HepG2 (cell line): ENCODE data around the gene FOSB. TPM values are rescaled to one million over a fixed set of nuclear protein-coding genes. Genes with fewer than 3 reads are reported as not detected.

ENCODE experiments used
- ASH2L ChIP-seq: fragments of 300-600, 200-600 bp; sonication (generic); IDR thresholded peaks from 2 replicates; pipeline ENCODE4 v1.7.0; 2017; ENCODE audit warnings: low read depth, mild to moderate bottlenecking, moderate library complexity, mixed read lengths, low read length; ENCODE audit not compliant: insufficient read length
- CBFB ChIP-seq: sonication (generic); formaldehyde crosslinking; IDR thresholded peaks from 2 replicates; pipeline ENCODE4 v1.4.0; 2020; ENCODE audit warnings: missing genetic modification reagents
- EZH2 ChIP-seq: conservative IDR thresholded peaks from 2 replicates; pipeline ENCODE4 v1.6.1; 2012; ENCODE audit warnings: mild to moderate bottlenecking, low read depth, low read length, moderate library complexity
- KDM6A ChIP-seq: IDR thresholded peaks from 2 replicates; pipeline ENCODE4 v1.6.1; 2016; ENCODE audit warnings: low read depth
- KLF12 ChIP-seq: sonication (generic); formaldehyde crosslinking; IDR thresholded peaks from 2 replicates; pipeline ENCODE4 v1.4.0; 2020; ENCODE audit warnings: missing genetic modification reagents, borderline replicate concordance
- KLF6 ChIP-seq: IDR thresholded peaks from 2 replicates; pipeline ENCODE4 v1.8.0; 2016; ENCODE audit warnings: missing biosample characterization, missing genetic modification reagents
- MIER3 ChIP-seq: IDR thresholded peaks from 2 replicates; pipeline ENCODE4 v1.6.1; 2016; ENCODE audit warnings: missing compliant biosample characterization, borderline replicate concordance
- NCOA2 ChIP-seq: sonication (generic); formaldehyde crosslinking; IDR thresholded peaks from 2 replicates; pipeline ENCODE4 v1.8.0; 2022; ENCODE audit warnings: inconsistent platforms
- ZMAT3 ChIP-seq: sonication (generic); formaldehyde crosslinking; conservative IDR thresholded peaks from 2 replicates; pipeline ENCODE4 v1.7.0; 2021; ENCODE audit warnings: missing genetic modification reagents
- ZNF790 ChIP-seq: sonication (generic); formaldehyde crosslinking; IDR thresholded peaks from 2 replicates; pipeline ENCODE4 v1.8.0; 2022; ENCODE audit warnings: missing genetic modification reagents, mild to moderate bottlenecking, borderline replicate concordance
- ZNF816 ChIP-seq: sonication (generic); formaldehyde crosslinking; IDR thresholded peaks from 2 replicates; pipeline ENCODE4 v1.8.0; 2022; ENCODE audit warnings: missing genetic modification reagents, mild to moderate bottlenecking, borderline replicate concordance
- polyA plus RNA-seq, 8 experiments: library from polyadenylated mRNA; depleted of rRNA in 3 of 8; stranded (reverse) in 7 of 8; unstranded in 1 of 8; fragments of >200 nt; fragmentation: Illumina TruSeq in 4 of 8; extraction: Trizol in 4 of 8; gene quantifications; 2 replicates each; pipeline versions ENCODE4 v1.2.1 to v1.2.3, GENCODE V29; 2011 to 2016; ENCODE audit warnings: low read depth in 4 of 8, missing spikeins in 1 of 8, mixed read lengths in 1 of 8; ENCODE audit not compliant: insufficient read depth in 1 of 8
- total RNA-seq, 5 experiments: library from RNA; depleted of rRNA; stranded (reverse); fragments of >200 nt; fragmentation: Illumina TruSeq; extraction: Trizol; gene quantifications; 2 replicates each; pipeline ENCODE4 v1.2.3, GENCODE V29; 2016; ENCODE audit warnings: low read depth in 1 of 5
- TF ChIP-seq, protein P1 (sequence below): sonication (generic); formaldehyde crosslinking; IDR thresholded peaks from 2 replicates; pipeline ENCODE4 v1.8.1; 2023; ENCODE audit warnings: mild to moderate bottlenecking, missing genetic modification reagents
- TF ChIP-seq, protein P2 (sequence below): sonication (generic); formaldehyde crosslinking; IDR thresholded peaks from 2 replicates; pipeline ENCODE4 v1.4.0; 2020; ENCODE audit warnings: mild to moderate bottlenecking, low read depth, missing genetic modification reagents
- TF ChIP-seq, protein P3 (sequence below): sonication (generic); formaldehyde crosslinking; IDR thresholded peaks from 2 replicates; pipeline ENCODE4 v1.5.0; 2020; ENCODE audit warnings: mild to moderate bottlenecking, missing genetic modification reagents
- TF ChIP-seq, protein P4 (sequence below): sonication (generic); formaldehyde crosslinking; IDR thresholded peaks from 2 replicates; pipeline ENCODE4 v1.4.0; 2020; ENCODE audit warnings: missing genetic modification reagents
- TF ChIP-seq, protein P5 (sequence below): IDR thresholded peaks from 2 replicates; pipeline ENCODE4 v1.6.1; 2012; ENCODE audit warnings: low read length, improper control_type of control experiment

Gene FOSB
- total and polyA plus RNA-seq, 2 of the 13 experiments (the other 11 are each of a cell fraction or from before 2014, with no cell fraction given), result 2.8 to 6.0 TPM

DNA sequence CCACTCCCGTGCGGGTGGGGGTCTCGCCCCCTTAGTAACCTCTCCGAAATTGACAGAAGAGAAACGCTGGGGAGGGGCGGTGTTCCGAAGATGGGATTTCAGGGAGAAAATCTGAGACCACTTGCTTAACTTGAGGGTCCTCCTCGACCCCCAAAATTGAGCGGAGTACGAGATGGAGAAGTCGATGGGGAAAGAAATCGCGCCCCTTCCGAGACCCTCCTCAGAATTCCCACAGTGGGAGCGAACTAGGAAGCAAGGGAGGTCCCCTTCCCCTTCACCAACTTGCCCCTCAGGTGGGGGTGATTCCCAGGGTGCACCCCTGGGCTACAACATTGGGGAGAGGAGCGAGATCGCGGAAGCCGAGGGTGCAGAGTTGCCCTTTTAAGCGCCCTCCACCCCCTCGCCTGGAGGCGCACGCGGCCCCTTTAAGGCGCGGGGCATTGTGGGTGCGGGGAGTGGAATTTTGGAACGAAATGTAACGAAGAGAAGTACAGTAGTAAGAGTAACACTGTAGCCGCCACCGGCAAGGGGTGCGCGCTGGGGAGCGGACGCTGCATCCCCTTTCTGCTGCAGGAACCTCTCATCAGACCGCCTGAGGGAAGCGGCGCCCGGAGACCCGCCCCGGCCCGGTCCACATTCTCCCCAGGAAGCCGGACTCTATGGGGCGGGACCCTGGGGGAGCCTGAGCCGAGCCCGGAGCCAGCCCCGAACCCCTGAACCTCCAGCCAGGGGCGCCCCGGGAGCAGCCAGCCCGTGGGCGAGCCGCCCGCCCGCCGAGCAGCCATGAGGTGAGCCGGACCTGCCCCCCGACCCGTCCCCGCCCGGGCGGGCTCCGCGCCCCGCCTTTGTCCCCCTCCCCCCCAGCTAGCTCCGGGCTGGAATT lies 39.4 kb downstream of the FOSB start, which contains the start of gene VASP (continued):
- peak; percentile 34 for TF ChIP-seq ASH2L
- TF ChIP-seq, protein P1, sequence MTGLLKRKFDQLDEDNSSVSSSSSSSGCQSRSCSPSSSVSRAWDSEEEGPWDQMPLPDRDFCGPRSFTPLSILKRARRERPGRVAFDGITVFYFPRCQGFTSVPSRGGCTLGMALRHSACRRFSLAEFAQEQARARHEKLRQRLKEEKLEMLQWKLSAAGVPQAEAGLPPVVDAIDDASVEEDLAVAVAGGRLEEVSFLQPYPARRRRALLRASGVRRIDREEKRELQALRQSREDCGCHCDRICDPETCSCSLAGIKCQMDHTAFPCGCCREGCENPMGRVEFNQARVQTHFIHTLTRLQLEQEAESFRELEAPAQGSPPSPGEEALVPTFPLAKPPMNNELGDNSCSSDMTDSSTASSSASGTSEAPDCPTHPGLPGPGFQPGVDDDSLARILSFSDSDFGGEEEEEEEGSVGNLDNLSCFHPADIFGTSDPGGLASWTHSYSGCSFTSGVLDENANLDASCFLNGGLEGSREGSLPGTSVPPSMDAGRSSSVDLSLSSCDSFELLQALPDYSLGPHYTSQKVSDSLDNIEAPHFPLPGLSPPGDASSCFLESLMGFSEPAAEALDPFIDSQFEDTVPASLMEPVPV (CRISPR knock-in tag), result no peak
- no peak for TF ChIP-seq KLF6 (CRISPR knock-in tag)
- TF ChIP-seq KDM6A (CRISPR knock-in tag), result 0 out of 2 replicates have a peak, but pooled peaks have one; percentile 12
- TF ChIP-seq, protein P2, sequence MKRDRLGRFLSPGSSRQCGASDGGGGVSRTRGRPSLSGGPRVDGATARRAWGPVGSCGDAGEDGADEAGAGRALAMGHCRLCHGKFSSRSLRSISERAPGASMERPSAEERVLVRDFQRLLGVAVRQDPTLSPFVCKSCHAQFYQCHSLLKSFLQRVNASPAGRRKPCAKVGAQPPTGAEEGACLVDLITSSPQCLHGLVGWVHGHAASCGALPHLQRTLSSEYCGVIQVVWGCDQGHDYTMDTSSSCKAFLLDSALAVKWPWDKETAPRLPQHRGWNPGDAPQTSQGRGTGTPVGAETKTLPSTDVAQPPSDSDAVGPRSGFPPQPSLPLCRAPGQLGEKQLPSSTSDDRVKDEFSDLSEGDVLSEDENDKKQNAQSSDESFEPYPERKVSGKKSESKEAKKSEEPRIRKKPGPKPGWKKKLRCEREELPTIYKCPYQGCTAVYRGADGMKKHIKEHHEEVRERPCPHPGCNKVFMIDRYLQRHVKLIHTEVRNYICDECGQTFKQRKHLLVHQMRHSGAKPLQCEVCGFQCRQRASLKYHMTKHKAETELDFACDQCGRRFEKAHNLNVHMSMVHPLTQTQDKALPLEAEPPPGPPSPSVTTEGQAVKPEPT (CRISPR knock-in tag), result no peak
- TF ChIP-seq ZMAT3, result peak; percentile 86
- no peak for TF ChIP-seq EZH2
- TF ChIP-seq NCOA2 (CRISPR knock-in tag), result peak; percentile 42; the same call in 1 of the 2 replicates
- TF ChIP-seq ZNF816, result 0 out of 2 replicates have a peak, but pooled peaks have one; percentile 25
- TF ChIP-seq ZNF790, result no peak
- TF ChIP-seq KLF12, result peak; percentile 83
- TF ChIP-seq, protein P3, sequence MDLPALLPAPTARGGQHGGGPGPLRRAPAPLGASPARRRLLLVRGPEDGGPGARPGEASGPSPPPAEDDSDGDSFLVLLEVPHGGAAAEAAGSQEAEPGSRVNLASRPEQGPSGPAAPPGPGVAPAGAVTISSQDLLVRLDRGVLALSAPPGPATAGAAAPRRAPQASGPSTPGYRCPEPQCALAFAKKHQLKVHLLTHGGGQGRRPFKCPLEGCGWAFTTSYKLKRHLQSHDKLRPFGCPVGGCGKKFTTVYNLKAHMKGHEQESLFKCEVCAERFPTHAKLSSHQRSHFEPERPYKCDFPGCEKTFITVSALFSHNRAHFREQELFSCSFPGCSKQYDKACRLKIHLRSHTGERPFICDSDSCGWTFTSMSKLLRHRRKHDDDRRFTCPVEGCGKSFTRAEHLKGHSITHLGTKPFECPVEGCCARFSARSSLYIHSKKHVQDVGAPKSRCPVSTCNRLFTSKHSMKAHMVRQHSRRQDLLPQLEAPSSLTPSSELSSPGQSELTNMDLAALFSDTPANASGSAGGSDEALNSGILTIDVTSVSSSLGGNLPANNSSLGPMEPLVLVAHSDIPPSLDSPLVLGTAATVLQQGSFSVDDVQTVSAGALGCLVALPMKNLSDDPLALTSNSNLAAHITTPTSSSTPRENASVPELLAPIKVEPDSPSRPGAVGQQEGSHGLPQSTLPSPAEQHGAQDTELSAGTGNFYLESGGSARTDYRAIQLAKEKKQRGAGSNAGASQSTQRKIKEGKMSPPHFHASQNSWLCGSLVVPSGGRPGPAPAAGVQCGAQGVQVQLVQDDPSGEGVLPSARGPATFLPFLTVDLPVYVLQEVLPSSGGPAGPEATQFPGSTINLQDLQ, result no peak
- TF ChIP-seq, protein P4, sequence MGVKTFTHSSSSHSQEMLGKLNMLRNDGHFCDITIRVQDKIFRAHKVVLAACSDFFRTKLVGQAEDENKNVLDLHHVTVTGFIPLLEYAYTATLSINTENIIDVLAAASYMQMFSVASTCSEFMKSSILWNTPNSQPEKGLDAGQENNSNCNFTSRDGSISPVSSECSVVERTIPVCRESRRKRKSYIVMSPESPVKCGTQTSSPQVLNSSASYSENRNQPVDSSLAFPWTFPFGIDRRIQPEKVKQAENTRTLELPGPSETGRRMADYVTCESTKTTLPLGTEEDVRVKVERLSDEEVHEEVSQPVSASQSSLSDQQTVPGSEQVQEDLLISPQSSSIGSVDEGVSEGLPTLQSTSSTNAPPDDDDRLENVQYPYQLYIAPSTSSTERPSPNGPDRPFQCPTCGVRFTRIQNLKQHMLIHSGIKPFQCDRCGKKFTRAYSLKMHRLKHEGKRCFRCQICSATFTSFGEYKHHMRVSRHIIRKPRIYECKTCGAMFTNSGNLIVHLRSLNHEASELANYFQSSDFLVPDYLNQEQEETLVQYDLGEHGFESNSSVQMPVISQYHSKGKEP, result 0 out of 2 replicates have a peak, but pooled peaks have one; percentile 15
- no peak for TF ChIP-seq MIER3 (CRISPR knock-in tag)
- TF ChIP-seq, protein P5, sequence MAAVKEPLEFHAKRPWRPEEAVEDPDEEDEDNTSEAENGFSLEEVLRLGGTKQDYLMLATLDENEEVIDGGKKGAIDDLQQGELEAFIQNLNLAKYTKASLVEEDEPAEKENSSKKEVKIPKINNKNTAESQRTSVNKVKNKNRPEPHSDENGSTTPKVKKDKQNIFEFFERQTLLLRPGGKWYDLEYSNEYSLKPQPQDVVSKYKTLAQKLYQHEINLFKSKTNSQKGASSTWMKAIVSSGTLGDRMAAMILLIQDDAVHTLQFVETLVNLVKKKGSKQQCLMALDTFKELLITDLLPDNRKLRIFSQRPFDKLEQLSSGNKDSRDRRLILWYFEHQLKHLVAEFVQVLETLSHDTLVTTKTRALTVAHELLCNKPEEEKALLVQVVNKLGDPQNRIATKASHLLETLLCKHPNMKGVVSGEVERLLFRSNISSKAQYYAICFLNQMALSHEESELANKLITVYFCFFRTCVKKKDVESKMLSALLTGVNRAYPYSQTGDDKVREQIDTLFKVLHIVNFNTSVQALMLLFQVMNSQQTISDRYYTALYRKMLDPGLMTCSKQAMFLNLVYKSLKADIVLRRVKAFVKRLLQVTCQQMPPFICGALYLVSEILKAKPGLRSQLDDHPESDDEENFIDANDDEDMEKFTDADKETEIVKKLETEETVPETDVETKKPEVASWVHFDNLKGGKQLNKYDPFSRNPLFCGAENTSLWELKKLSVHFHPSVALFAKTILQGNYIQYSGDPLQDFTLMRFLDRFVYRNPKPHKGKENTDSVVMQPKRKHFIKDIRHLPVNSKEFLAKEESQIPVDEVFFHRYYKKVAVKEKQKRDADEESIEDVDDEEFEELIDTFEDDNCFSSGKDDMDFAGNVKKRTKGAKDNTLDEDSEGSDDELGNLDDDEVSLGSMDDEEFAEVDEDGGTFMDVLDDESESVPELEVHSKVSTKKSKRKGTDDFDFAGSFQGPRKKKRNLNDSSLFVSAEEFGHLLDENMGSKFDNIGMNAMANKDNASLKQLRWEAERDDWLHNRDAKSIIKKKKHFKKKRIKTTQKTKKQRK, result no peak
- TF ChIP-seq CBFB, result no peak
